NB4 (cell line): Measurements from ENCODE around the gene PLEKHJ1.

Experiments
- DNase-seq: peaks from one replicate; pipeline ENCODE4 v3.0.0; 2010; ENCODE audit warnings: low read depth
- H3K4me3 ChIP-seq: one replicate; pipeline ENCODE4 v1.5.1; 2011; ENCODE audit warnings: mild to moderate bottlenecking, low read depth, low read length, moderate library complexity
- MAX ChIP-seq: IDR thresholded peaks from 2 replicates; pipeline ENCODE4 v1.6.1; 2011; ENCODE audit warnings: low read depth, low read length
- MYC ChIP-seq: IDR thresholded peaks from 2 replicates; pipeline ENCODE4 v1.6.1; 2011; ENCODE audit warnings: low read depth, low read length
- POLR2A ChIP-seq: IDR thresholded peaks from 2 replicates; pipeline ENCODE4 v1.6.1; 2011; ENCODE audit warnings: mild to moderate bottlenecking; ENCODE audit not compliant: insufficient read length; ENCODE audit errors: extremely low read depth
- TF ChIP-seq, protein P1 (sequence below): IDR thresholded peaks from one replicate; pipeline ENCODE4 v1.5.1; 2012; ENCODE audit warnings: low read depth, low read length

The PLEKHJ1 gene

GRCh38 chr19:2269244-2270156 lies 33.4 kb upstream of the PLEKHJ1 start:
- TF ChIP-seq POLR2A (peak; percentile 96), MYC (no peak), MAX (no peak; the same call in 1 of the 2 replicates)
- peak; percentile 91 for DNase-seq
- peak overlapping the region; percentile 78 for H3K4me3 ChIP-seq

- DNase-seq, result no peak
- H3K4me3 ChIP-seq, result peak overlapping the region; percentile 59
- TF ChIP-seq MAX, result no peak
- TF ChIP-seq, protein P1, sequence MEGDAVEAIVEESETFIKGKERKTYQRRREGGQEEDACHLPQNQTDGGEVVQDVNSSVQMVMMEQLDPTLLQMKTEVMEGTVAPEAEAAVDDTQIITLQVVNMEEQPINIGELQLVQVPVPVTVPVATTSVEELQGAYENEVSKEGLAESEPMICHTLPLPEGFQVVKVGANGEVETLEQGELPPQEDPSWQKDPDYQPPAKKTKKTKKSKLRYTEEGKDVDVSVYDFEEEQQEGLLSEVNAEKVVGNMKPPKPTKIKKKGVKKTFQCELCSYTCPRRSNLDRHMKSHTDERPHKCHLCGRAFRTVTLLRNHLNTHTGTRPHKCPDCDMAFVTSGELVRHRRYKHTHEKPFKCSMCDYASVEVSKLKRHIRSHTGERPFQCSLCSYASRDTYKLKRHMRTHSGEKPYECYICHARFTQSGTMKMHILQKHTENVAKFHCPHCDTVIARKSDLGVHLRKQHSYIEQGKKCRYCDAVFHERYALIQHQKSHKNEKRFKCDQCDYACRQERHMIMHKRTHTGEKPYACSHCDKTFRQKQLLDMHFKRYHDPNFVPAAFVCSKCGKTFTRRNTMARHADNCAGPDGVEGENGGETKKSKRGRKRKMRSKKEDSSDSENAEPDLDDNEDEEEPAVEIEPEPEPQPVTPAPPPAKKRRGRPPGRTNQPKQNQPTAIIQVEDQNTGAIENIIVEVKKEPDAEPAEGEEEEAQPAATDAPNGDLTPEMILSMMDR, result no peak
Measured at GRCh38 chr19:2268861-2269243, 32.7 kb upstream of the PLEKHJ1 start.

GRCh38 chr19:2268480-2268830 lies 32.3 kb upstream of the PLEKHJ1 start:
- DNase-seq, result no peak
- TF ChIP-seq MAX (no peak), POLR2A (no peak), MYC (no peak)
- TF ChIP-seq, protein P1, result no peak
- H3K4me3 ChIP-seq, result peak overlapping the region; percentile 59

- H3K4me3 ChIP-seq, result no peak overlapping the region
- TF ChIP-seq, protein P1, result no peak
- TF ChIP-seq MYC, result peak; percentile 74
- no peak for TF ChIP-seq POLR2A
- peak; percentile 85 for TF ChIP-seq MAX
- DNase-seq, result peak; percentile 72
Measured at GRCh38 chr19:2266183-2266993, 30.3 kb upstream of the PLEKHJ1 start.

DNA sequence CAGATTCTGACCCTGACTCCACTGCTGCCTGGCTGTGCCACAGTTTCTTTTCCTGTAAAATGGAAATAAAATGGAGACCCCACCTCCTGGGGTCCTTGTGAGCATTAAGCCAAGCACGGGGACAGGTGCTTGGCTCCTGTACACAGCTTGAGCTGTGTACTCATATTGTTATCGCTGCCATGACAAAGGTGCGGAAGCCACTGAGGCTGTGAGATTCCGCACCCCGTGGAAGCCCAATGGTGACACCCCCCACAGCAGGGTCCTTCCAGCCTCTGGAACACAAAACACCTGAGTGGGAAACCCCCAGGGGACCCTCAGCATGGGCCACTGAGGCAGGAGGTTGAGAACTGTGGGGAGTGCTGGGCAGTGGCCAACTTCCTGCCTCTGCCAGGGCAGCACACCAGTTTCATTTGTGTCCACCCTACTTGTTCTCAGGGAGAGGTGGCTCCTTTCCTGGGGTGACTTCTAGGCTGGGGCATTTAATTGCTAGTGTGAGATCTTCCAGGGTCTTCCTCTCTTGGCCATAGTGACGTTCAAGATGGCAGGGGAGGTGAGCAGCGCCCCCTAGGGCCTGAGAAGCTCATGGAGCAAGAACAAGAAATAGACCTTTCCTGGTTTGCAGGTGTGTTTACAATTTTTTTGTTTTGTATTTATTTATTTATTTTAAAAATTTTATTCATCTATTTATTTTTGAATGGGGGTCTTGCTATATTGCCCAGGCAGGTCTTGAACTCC lies 25.5 kb upstream of the PLEKHJ1 start:
- no peak for TF ChIP-seq MYC
- TF ChIP-seq, protein P1, result peak; percentile 64
- H3K4me3 ChIP-seq, result no peak overlapping the region
- peak; percentile 64 for DNase-seq

DNA sequence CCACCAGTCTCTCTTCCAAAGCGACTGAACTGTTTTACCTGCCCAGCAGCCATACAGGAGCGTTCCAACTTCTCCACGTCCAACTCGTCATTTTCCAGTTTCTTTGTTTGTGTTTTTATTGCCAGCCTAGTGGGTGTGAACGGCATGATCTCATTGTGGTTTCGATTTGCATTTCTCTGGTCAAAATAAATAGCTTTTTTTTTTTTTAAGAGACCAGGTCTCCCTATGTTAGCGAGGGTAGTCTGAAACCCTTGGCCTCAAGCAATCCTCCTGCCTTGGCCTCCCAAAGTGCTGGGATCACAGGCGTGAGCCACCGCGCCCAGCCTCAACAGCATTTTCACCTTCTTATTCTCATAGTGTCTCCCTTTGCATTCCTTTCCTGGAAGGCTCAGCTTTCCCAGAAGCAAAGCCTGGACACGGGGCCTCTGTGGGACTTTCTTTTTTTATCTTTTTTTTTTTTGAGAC lies 24.2 kb upstream of the PLEKHJ1 start:
- TF ChIP-seq, protein P1, result no peak
- TF ChIP-seq POLR2A (no peak), MAX (no peak), MYC (no peak)
- no peak for DNase-seq
- H3K4me3 ChIP-seq, result no peak overlapping the region
